ENCODE measurements around the gene RNF114.

The RNF114 gene

DNA sequence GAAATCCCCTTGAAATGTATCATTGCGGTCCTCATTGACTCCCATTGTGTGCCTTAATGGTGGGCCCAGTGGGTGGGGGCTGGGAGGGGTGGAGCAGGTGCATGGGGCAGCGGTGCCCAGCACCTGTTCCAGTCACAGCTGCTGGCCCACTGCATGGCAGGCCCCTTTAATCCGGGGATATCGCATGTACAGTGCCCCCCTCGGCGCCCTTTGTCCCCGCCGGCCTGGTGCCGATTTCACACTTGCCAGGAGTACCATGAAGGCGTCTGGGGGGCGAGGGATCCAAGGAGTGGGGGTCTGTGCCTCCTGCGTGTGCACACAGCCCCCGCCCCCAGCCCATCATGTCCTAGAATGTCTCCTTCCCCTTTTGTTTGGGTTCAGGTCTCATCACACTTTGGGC, 49.4 kb downstream of the RNF114 start:
- DNase-seq (ENCODE audit: insufficient read length, low spot score) (no peak), FAIRE-seq (no peak)
- TF ChIP-seq, protein P1, sequence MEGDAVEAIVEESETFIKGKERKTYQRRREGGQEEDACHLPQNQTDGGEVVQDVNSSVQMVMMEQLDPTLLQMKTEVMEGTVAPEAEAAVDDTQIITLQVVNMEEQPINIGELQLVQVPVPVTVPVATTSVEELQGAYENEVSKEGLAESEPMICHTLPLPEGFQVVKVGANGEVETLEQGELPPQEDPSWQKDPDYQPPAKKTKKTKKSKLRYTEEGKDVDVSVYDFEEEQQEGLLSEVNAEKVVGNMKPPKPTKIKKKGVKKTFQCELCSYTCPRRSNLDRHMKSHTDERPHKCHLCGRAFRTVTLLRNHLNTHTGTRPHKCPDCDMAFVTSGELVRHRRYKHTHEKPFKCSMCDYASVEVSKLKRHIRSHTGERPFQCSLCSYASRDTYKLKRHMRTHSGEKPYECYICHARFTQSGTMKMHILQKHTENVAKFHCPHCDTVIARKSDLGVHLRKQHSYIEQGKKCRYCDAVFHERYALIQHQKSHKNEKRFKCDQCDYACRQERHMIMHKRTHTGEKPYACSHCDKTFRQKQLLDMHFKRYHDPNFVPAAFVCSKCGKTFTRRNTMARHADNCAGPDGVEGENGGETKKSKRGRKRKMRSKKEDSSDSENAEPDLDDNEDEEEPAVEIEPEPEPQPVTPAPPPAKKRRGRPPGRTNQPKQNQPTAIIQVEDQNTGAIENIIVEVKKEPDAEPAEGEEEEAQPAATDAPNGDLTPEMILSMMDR (IDR thresholded peaks at IDR 0.05; ENCODE audit: insufficient read depth, missing control alignments), result no peak

DNA sequence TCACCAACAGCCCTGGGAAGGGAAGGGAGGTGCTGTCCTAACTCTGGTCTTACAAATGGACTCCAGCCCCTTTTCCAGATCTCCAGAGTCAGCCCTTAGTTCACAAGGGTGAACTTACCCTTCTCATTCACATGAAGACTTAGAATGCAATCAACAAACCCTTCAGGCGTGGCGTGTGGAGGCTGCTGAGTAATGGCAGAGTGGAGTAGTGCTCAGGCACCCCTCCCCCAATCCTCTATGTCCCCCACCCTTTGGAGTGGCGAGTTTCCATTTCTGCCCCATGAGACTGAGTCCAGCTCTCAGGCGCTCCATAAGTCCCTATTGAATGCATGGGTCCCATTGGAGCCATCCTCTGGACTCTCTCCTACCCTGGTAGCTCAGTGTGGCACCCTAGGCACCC, 49.9 kb downstream of the RNF114 start:
- DNase-seq (ENCODE audit: insufficient read length, low spot score) (no peak), FAIRE-seq (no peak)
- TF ChIP-seq, protein P1 (IDR thresholded peaks at IDR 0.05; ENCODE audit: insufficient read depth, missing control alignments), result no peak

DNA sequence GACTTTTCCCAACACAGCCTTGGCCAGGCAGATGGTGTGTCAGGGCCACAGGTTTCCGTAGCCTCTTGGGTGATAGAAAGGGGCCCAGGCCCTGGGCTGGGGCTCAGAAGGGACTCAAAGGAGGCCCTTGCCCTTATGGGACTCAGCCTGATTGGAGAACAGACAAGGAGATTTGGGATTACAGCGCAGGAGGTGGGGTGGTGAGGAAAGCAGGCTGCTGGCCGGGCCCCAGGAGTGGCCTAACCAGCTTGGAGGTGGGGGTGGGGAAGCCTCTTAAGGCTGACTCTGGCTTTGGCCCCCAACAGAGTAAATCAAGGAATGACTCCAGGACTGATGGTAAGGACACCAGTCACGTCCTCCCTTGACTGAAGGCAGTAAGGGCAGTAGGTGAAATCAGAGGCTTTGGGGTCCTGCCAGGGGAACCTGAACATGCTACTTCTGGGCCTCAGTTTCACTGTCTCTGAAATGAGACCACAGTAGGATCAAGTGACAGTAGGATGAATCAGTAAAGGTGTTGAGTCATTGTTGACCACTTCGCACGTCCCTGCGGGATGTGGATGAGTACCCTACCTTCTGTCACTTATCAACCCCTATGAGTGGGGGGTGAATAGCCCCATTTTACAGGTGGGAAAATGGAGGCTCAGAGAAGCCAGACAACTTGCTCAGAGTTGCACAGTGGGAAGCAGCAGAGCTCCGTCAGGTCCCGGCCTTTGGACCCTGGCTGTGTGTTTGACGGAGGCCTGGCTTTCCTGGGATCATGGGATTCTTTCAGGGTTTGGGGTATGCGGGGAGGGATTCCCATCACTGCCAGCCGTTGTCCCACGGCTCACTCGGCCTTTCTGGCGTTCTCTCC, 51.0 kb downstream of the RNF114 start:
- TF ChIP-seq, protein P1 (IDR thresholded peaks at IDR 0.05; ENCODE audit: insufficient read depth, missing control alignments), result no peak
- FAIRE-seq (no peak), DNase-seq (ENCODE audit: insufficient read length, low spot score) (no peak)

DNA sequence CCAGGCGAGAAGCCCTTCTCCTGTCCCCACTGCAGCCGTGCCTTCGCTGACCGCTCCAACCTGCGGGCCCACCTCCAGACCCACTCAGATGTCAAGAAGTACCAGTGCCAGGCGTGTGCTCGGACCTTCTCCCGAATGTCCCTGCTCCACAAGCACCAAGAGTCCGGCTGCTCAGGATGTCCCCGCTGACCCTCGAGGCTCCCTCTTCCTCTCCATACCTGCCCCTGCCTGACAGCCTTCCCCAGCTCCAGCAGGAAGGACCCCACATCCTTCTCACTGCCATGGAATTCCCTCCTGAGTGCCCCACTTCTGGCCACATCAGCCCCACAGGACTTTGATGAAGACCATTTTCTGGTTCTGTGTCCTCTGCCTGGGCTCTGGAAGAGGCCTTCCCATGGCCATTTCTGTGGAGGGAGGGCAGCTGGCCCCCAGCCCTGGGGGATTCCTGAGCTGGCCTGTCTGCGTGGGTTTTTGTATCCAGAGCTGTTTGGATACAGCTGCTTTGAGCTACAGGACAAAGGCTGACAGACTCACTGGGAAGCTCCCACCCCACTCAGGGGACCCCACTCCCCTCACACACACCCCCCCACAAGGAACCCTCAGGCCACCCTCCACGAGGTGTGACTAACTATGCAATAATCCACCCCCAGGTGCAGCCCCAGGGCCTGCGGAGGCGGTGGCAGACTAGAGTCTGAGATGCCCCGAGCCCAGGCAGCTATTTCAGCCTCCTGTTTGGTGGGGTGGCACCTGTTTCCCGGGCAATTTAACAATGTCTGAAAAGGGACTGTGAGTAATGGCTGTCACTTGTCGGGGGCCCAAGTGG, 51.9 kb downstream of the RNF114 start:
- DNase-seq (ENCODE audit: insufficient read length, low spot score) (no peak), FAIRE-seq (no peak)
- TF ChIP-seq, protein P1 (IDR thresholded peaks at IDR 0.05; ENCODE audit: insufficient read depth, missing control alignments), result no peak

DNA sequence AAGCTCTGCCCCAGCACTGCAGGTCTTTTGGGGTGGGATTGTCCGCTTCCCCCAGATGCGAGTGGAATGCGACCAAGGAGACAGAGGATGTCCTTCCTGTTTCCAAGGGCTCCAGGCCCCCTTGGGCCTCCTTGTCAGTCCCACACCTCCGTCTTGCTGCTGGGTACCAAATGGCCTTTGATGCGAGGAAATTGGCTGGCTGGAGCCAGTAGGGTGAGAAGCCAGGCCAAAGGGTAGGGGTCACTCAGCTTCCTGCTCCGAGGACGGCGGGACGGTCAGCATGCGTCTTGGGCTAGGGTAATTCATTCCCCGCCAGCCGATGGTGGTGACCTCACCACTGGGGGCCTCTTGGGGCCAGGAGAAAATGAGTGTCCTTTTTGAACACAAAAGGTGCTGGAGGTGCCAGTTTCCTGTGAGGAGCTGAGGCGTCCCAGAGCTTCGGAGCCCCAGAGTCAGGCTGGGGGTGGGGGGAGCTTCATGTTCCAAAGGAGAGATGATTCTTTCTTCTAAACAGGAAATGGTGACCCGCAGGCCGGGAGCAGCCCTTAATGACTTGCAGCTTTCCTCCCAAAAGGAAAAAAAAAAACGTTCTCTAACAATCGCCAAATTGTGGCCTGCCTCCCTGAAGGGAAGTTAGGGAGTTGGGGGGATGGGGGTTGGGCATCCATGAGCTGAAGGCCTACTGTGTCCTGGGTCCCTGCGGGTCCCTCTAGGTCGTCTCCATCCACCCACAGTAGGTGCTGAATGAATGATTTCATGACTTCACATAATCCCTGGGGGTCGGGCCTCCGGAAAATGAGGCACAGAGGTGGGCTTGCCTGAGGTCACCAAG, 53.3 kb downstream of the RNF114 start:
- FAIRE-seq, result no peak
- no peak for DNase-seq (ENCODE audit: insufficient read length, low spot score)
- TF ChIP-seq, protein P1 (IDR thresholded peaks at IDR 0.05; ENCODE audit: insufficient read depth, missing control alignments), result no peak

DNA sequence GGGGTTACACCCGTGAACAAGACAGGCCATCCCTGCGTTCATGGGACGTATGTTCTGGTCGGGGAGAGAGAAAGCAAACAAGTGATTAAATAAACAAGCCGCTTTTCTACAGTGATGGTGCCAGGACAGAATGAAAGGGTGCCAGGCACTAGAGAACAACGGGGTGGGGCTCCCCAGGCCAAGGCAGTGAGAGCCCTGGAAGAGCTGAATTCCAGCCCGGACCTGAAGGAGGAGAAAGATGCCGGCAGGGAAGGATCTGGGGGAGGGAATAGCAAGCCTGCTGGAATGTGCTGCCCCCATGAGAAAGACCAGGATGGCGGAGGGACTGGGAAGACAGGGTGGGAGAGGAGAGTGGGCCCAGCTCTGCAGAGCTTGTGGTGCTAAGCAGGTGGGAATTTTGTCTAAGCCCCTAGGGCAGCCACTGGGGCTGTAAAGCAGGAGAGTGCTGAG, 54.1 kb downstream of the RNF114 start:
- TF ChIP-seq, protein P1 (IDR thresholded peaks at IDR 0.05; ENCODE audit: insufficient read depth, missing control alignments), result no peak
- DNase-seq (ENCODE audit: insufficient read length, low spot score) (no peak), FAIRE-seq (no peak)
